Naive thymus-derived CD4-positive, alpha-beta T cell (primary cell): ENCODE measurements around the gene TMEM208. TPM values are rescaled to one million over a fixed set of nuclear protein-coding genes. Genes with fewer than 3 reads are reported as not detected.

Experiments used
- microRNA-seq: library from miRNA; unstranded; fragments of <30 nt; microRNA quantifications from one replicate; pipeline ENCODE4 v1.2.0, GENCODE V29; 2022; ENCODE audit warnings: borderline microRNAs expressed
- polyA plus RNA-seq, 2 donors: library from polyadenylated mRNA; unstranded; fragments of 300-500 nt; fragmentation: Illumina TruSeq; gene quantifications; one replicate each; pipeline ENCODE4 v1.2.3, GENCODE V29; 2021
- total RNA-seq, 6 experiments: library from RNA in 5 of 6; stranded (reverse) in 5 of 6; gene quantifications; 1 replicate in 5 of 6; 2 replicates in 1 of 6; pipeline ENCODE4 v1.2.3 and lab custom pipeline; 2021 to 2026

Gene TMEM208
- total and polyA plus RNA-seq, 7 experiments from 2014 or later = 27.6 to 88.3 (median 40.1) TPM

Small RNA genes lying within 50 kb of the gene (microRNA-seq; reads per million reads assigned to microRNA genes)
- gene MIR328 = 154 reads per million, percentile 59 among the genes with 10 or more reads in this experiment

Other genes with a start within 250 kb of the TMEM208 start
- gene CES4A, start 238.5 kb upstream of the TMEM208 start, total RNA-seq = 10 to 100 TPM; 17.2 to 53.8 (median 20.8) TPM
- 1 to 10 TPM; 5.1 to 7.6 TPM for gene CES4A, start 238.5 kb upstream of the TMEM208 start, polyA plus RNA-seq
- 100 to 1,000 TPM in 1 of 5 experiments, 10 to 100 TPM in 4; 75.4 to 223 (median 94.4) TPM for gene CBFB, start 198.0 kb upstream of the TMEM208 start, total RNA-seq
- 10 to 100 TPM; 53.2 to 56.3 TPM for gene CBFB, start 198.0 kb upstream of the TMEM208 start, polyA plus RNA-seq
- gene PHAF1, start 117.2 kb upstream of the TMEM208 start, total RNA-seq = 10 to 100 TPM; 17.8 to 29.6 (median 21.2) TPM
- gene PHAF1, start 117.2 kb upstream of the TMEM208 start, polyA plus RNA-seq = 10 to 100 TPM in 1 of 2 donors, 1 to 10 TPM in 1; 8.9 to 21.4 TPM
- gene B3GNT9, start 76.1 kb upstream of the TMEM208 start, total RNA-seq = 10 to 100 TPM in 1 of 5 experiments, 1 to 10 TPM in 4; 1.9 to 13.2 (median 2.7) TPM
- 1 to 10 TPM in 1 of 2 donors, under 1 TPM in 1; 0.78 to 2.4 TPM for gene B3GNT9, start 76.1 kb upstream of the TMEM208 start, polyA plus RNA-seq
- gene TRADD, start 67.2 kb upstream of the TMEM208 start, total RNA-seq = 10 to 100 TPM; 47.0 to 92.8 (median 52.8) TPM
- gene TRADD, start 67.2 kb upstream of the TMEM208 start, polyA plus RNA-seq = 10 to 100 TPM; 69.8 to 71.1 TPM
- gene FBXL8, start 67.2 kb upstream of the TMEM208 start, total RNA-seq = 10 to 100 TPM in 2 of 5 experiments, 1 to 10 TPM in 3; 8.7 to 84.7 (median 9.7) TPM
- gene FBXL8, start 67.2 kb upstream of the TMEM208 start, polyA plus RNA-seq = 1 to 10 TPM; 5.2 to 7.8 TPM
- gene HSF4, start 62.4 kb upstream of the TMEM208 start, total RNA-seq = 100 to 1,000 TPM in 1 of 5 experiments, 10 to 100 TPM in 2, 1 to 10 TPM in 2; 9.9 to 150 (median 15.5) TPM
- not detected for gene HSF4, start 62.4 kb upstream of the TMEM208 start, polyA plus RNA-seq
- 10 to 100 TPM in 1 of 5 experiments, 1 to 10 TPM in 3, under 1 TPM in 1; 0.89 to 66.0 (median 1.8) TPM for gene NOL3, start 56.6 kb upstream of the TMEM208 start, total RNA-seq
- gene NOL3, start 56.6 kb upstream of the TMEM208 start, polyA plus RNA-seq = not detected
- 10 to 100 TPM in 3 of 5 experiments, 1 to 10 TPM in 2; 4.3 to 88.1 (median 11.0) TPM for gene MATCAP1, start 43.2 kb upstream of the TMEM208 start, total RNA-seq
- gene MATCAP1, start 43.2 kb upstream of the TMEM208 start, polyA plus RNA-seq = under 1 TPM; 0.48 to 0.78 TPM
- gene EXOC3L1, start 37.0 kb upstream of the TMEM208 start, total RNA-seq = under 1 TPM in 2 of 5 experiments, not detected in 3; 0.58 to 0.73 TPM
- not detected for gene EXOC3L1, start 37.0 kb upstream of the TMEM208 start, polyA plus RNA-seq
- gene E2F4, start 35.0 kb upstream of the TMEM208 start, total RNA-seq = 100 to 1,000 TPM in 1 of 5 experiments, 10 to 100 TPM in 4; 67.1 to 133 (median 73.0) TPM
- gene E2F4, start 35.0 kb upstream of the TMEM208 start, polyA plus RNA-seq = 10 to 100 TPM; 59.4 to 97.9 TPM
- gene ELMO3, start 28.0 kb upstream of the TMEM208 start, total RNA-seq = 1 to 10 TPM; 2.6 to 9.1 (median 7.5) TPM
- gene ELMO3, start 28.0 kb upstream of the TMEM208 start, polyA plus RNA-seq = under 1 TPM in 1 of 2 donors, not detected in 1; 0.07 TPM
- 10 to 100 TPM; 23.7 to 81.7 (median 35.1) TPM for gene FHOD1, start 20.4 kb downstream of the TMEM208 start, total RNA-seq
- 1 to 10 TPM; 3.6 to 3.7 TPM for gene FHOD1, start 20.4 kb downstream of the TMEM208 start, polyA plus RNA-seq
- 1 to 10 TPM; 1.7 to 3.7 (median 2.2) TPM for gene SLC9A5, start 21.8 kb downstream of the TMEM208 start, total RNA-seq
- under 1 TPM; 0.11 to 0.18 TPM for gene SLC9A5, start 21.8 kb downstream of the TMEM208 start, polyA plus RNA-seq
- gene PLEKHG4, start 52.4 kb downstream of the TMEM208 start, total RNA-seq = 10 to 100 TPM; 18.9 to 32.3 (median 26.1) TPM
- 1 to 10 TPM; 6.2 to 9.1 TPM for gene PLEKHG4, start 52.4 kb downstream of the TMEM208 start, polyA plus RNA-seq
- gene KCTD19, start 99.6 kb downstream of the TMEM208 start, total RNA-seq = under 1 TPM in 2 of 5 experiments, not detected in 3; 0.05 to 0.39 TPM
- gene KCTD19, start 99.6 kb downstream of the TMEM208 start, polyA plus RNA-seq = not detected
- gene LRRC36, start 99.7 kb downstream of the TMEM208 start, total RNA-seq = under 1 TPM in 2 of 5 experiments, not detected in 3; 0.50 to 0.56 TPM
- gene LRRC36, start 99.7 kb downstream of the TMEM208 start, polyA plus RNA-seq = not detected
- gene TPPP3, start 166.4 kb downstream of the TMEM208 start, total RNA-seq = 10 to 100 TPM in 1 of 5 experiments, under 1 TPM in 1, not detected in 3; 0.37 to 18.7 TPM
- under 1 TPM in 1 of 2 donors, not detected in 1; 0.19 TPM for gene TPPP3, start 166.4 kb downstream of the TMEM208 start, polyA plus RNA-seq
- 1 to 10 TPM in 1 of 5 experiments, under 1 TPM in 2, not detected in 2; 0.34 to 3.6 (median 0.48) TPM for gene ZDHHC1, start 189.3 kb downstream of the TMEM208 start, total RNA-seq
- gene ZDHHC1, start 189.3 kb downstream of the TMEM208 start, polyA plus RNA-seq = not detected
- gene HSD11B2, start 204.0 kb downstream of the TMEM208 start, total RNA-seq = under 1 TPM in 1 of 5 experiments, not detected in 4; 0.17 TPM
- gene HSD11B2, start 204.0 kb downstream of the TMEM208 start, polyA plus RNA-seq = not detected